Measurements from ENCODE around the gene DNAH3.
"Not testable (repeated sequence)": the region's sequence is repeated elsewhere in the genome, so short reads cannot be mapped to it uniquely, and the experiment has no call there.

The DNAH3 gene, protein sequence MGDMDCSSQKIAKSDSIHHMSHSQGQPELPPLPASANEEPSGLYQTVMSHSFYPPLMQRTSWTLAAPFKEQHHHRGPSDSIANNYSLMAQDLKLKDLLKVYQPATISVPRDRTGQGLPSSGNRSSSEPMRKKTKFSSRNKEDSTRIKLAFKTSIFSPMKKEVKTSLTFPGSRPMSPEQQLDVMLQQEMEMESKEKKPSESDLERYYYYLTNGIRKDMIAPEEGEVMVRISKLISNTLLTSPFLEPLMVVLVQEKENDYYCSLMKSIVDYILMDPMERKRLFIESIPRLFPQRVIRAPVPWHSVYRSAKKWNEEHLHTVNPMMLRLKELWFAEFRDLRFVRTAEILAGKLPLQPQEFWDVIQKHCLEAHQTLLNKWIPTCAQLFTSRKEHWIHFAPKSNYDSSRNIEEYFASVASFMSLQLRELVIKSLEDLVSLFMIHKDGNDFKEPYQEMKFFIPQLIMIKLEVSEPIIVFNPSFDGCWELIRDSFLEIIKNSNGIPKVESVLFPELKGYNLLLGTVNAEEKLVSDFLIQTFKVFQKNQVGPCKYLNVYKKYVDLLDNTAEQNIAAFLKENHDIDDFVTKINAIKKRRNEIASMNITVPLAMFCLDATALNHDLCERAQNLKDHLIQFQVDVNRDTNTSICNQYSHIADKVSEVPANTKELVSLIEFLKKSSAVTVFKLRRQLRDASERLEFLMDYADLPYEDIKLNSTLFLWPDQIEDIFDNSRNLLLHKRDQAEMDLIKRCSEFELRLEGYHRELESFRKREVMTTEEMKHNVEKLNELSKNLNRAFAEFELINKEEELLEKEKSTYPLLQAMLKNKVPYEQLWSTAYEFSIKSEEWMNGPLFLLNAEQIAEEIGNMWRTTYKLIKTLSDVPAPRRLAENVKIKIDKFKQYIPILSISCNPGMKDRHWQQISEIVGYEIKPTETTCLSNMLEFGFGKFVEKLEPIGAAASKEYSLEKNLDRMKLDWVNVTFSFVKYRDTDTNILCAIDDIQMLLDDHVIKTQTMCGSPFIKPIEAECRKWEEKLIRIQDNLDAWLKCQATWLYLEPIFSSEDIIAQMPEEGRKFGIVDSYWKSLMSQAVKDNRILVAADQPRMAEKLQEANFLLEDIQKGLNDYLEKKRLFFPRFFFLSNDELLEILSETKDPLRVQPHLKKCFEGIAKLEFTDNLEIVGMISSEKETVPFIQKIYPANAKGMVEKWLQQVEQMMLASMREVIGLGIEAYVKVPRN (N-terminal part only)

DNA sequence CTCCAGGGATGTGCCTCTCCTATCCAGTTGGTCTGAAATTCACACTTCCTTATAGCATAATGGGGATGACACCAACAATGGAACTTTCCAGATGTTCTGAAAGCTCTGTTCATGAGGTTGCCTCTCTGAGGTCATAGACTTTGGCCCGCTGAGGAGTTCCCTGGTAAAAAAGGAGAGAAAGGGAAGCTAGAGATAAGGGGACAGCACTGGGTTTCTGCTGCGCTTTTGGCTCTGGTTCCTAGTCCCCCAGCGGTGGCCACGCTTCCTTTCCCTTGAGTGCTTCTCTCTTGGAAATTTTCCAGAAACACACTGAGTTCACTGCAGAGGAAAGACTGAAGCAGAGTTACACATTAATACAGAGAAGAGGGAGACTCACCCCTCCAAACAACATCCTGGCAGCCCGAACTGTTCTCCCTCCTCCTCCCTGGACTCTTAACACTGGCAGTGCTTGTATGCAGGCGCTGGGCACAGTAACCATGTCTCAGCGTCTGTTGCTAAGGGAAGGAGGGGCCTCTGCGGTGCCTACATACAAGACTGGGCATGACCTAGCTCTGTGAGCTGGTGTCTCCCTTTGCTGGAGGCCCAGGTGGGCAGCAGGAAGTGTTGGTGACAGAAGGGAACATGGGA, at the start of gene DNAH3:
Gene DNAH3, minus strand, starts transcription at position 472 of the 627 bp plus-strand sequence. CDS start 527 bp downstream, outside the sequence.
- DNase-seq, result no peak

- DNase-seq, result no peak
These were observed 49.1 kb upstream of the DNAH3 start for GRCh38 chr16:21199607-21200218.

GRCh38 chr16:21197621-21198020, 47.0 kb upstream of the DNAH3 start:
- no peak for DNase-seq

DNA sequence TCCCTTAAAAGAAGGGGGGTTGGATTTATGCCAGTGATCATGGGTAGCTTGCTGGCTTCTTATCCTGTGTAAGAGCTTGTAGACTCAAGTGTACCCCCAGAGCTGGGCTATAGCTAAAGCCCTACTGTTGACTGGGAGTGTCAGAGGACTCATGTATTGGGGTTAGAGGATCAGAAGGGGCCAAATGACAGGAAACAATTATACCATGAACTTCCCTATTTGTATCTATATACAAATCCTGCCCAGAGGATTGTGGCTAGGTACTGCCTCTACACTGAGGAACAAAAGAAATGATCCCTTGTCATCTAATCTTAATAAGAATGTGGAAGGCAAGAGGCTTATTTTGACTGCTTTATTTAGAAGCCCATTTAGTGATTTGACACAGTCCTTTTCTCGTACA, 46.5 kb upstream of the DNAH3 start:
- DNase-seq, result no peak

DNA sequence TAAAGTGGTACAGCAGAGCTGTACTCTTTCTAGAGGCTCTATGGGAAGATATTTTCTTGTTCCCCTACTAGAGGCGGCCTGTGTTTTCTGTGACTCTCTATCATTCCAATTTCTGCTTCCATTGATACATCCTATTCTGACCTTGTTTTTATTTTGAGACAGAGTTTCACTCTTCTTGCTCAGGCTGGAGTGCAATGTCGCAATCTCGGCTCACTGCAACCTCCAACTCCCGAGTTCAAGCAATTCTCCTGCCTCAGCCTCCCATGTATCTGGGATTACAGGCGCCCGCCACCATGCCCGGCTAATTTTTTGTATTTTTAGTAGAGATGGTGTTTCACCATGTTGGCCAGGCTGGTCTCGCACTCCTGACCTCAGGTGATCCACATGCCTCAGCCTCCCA, 44.7 kb upstream of the DNAH3 start:
- DNase-seq, result not testable (repeated sequence)

DNA sequence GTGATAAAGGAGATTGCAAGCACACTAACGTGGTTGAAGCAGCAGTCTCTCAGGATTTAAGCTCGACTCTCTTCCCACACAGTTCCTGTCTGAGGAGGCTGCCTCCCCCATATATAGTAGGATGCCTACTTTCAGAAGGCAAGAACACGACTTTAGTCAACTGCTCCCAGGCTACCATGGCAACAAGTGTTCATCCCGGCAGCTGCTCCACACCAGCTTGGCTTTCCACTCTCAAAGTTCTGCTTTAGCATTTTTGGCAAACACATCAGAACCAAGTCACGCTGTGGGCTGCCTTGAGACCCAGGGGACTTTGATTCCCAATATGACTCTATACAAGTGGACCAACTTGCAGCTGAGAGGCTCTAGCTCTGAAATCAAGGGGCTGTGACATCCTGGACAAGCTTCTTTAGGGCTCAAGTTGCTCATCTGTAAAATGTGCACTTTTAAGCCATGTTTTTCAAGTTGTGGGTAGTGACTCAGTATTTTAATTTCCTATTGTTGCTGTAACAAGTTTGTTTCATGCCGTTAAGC, 44.2 kb upstream of the DNAH3 start:
- no peak for DNase-seq

DNA sequence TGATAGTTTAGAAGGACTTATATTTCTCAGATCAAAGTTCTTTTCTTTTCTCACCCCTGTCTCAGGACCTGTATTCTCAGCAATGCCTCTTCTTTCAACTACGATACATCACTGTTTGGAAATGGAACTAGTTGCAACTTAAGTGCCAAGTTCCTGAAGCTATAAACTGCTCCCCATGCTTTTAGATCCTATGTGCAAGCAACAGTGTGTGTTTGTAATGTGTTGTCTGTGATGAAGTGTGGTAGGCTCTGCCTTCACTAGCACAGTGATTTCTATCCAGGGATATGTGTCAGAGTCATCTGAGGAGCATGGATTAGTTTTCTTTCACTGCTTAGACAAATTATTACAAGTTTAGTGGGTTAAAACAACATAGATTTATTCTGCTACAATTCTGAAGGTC, 42.3 kb upstream of the DNAH3 start:
- no peak for DNase-seq

DNA sequence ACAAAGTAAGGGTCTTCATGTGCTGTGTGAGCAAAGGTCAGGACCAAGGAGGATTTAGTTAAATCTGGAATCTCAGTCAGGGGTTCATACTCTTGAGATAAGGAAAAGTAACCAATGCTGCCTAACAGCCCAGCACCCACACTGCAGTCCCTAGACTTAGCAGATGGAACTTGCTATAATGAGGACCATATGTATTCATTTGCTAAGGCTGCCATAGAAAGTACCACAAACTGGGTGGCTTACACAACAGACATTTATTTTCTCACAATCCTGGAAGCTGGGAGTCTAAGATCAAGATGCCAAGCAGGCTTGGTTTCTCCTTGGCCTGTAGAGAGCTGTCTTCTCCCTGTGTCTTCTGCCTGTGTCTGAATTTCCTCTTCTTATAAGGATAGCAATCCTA, 40.0 kb upstream of the DNAH3 start:
- DNase-seq, result no peak

- no peak for DNase-seq
These were observed 39.4 kb upstream of the DNAH3 start for GRCh38 chr16:21190013-21190412.

GRCh38 chr16:21189311-21189710, 38.7 kb upstream of the DNAH3 start:
- no peak for DNase-seq

DNA sequence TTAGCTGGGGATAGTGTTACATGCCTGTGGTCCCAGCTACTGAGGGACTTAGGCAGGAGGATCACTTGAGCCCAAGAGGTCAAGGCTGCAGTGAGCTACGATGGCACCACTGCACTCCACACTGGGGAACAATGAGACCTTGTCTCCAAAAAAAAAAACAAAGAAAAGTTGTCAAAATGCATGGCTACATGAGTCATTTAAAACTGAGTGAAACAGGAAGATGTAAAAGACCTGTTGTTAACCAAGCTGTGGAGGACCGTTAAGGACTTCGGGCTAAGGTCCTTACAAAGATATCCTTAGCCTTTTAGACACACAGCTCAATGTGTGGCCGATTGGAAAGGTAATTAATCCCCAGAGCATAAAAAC, 35.7 kb upstream of the DNAH3 start:
- DNase-seq, result no peak

DNA sequence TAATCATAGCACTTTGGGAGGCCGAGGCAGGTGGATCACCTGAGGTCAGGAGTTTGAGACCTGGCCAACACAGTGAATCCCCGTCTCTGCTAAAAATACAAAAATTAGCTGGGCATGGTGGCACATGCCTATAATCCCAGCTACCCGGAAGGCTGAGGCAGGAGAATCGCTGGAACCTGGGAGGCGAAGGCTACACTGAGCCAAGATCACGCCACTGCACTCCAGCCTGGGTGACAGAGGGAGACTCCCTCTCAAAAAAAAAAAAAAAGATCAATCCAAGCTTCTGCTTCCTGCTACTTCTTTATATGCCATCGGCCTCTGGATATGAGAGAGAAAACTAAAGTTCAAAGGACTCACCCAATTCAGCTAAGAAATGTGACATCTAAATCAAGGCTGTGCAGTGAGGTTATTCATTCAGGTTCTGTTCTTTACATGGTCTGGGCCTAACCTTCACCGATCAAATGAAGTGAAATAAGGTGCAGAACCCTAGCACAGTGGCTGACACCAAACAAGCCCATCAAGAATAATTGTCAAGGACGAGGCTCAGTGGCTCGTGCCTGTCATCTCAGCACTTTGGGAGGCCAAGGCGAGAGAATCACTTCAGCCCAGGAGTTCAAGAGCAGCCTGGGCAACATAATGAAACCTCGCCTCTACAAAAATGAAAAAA, 35.1 kb upstream of the DNAH3 start:
- no peak for DNase-seq

DNA sequence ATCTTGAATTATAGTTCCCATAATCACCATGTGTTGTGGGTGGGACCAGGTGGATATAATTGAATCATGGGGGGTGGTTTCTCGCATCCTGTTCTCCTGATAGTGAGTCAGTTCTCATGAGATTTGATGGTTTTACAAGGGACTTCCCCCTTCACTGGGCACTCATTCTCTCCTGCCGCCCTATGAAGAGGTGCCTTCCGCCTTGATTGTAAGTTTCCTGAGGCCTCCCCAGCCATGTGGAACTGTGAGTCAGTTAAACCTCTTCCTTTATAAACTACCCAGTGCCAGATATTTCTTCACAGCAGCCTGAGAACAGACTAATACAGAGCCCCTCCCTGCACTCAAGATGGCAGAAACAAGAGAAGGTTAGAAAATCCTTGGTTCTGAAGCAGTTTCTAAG, 34.2 kb upstream of the DNAH3 start:
- no peak for DNase-seq

DNA sequence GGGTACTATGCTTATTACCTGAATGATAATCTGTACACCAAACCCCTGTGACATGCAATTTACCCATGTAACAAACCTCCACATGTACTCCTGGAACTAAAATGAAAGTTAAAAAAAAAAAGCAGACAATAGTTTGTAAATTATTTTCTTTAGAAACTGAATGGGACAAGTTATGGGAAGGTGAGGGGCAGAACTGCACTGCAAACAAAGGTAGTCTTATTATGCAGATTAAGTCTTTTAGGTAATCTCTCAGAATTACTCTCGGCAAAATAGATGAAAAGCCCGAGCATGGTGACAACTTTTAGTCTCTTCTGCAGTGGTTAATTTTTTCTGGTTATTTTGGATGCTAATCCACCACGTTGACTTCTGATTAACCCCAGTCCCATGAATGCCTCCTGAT, 33.3 kb upstream of the DNAH3 start:
- DNase-seq, result no peak

DNA sequence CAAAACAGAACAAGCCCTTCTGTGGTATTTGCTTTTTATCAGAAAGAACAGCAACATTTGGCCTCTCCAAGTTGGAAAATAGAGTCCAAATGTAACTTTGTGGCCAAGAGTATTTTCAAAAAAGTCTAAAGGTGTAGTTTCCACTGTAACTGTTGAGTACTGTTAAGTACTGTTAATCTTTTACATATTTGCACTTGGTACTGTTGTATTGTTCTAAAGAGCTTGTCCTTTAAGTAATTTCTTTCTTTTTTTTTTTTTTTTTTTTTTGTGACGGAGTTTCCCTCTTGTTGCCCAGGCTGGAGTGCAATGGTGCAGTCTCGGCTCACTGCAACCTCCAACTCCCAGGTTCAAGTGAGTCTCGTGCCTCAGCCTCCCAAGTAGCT, 29.3 kb upstream of the DNAH3 start:
- DNase-seq, result no peak

GRCh38 chr16:21179126-21179982, 28.7 kb upstream of the DNAH3 start:
- DNase-seq, result no peak

GRCh38 chr16:21175397-21175796, 24.8 kb upstream of the DNAH3 start:
- DNase-seq, result no peak

DNA sequence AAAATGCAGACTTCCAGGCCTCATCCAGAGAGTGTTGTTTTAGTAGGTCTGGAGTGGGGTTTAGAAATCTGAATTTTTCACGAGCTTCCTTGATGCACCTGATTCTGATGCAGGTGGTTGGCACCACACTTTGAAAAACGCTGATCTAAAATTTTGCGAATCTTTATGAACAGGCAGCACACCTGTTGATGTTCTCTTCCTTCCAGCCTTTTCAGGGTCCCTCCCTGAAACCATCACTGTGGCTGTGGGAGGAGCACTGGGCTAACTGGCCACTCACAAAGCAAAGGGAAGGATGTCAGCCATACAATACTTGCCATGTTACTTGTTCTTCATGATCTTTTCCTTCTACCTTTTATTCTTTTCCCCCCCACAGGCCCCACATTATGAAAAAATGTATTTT, 22.0 kb upstream of the DNAH3 start:
- no peak for DNase-seq

GRCh38 chr16:21170116-21170515, 19.5 kb upstream of the DNAH3 start:
- DNase-seq, result not testable (repeated sequence)

GRCh38 chr16:21169249-21169981, 18.8 kb upstream of the DNAH3 start:
- no peak for DNase-seq

Measured in CD4-positive, alpha-beta T cell treated with Interleukin-4 for 4 hours (primary cell).